ENCODE data around the gene CDH23.

GRCh38 chr10:71850021-71850742 is 453.5 kb downstream of the CDH23 start:
- TF ChIP-seq CTCF (IDR thresholded peaks at IDR 0.05 in 8 of 11, conservative IDR thresholded peaks at IDR 0.05 in 3 of 11) (no peak), POLR2A (IDR thresholded peaks at IDR 0.05) (no peak), POLR2AphosphoS5 (IDR thresholded peaks at IDR 0.05) (no peak)
